Trophoblast cell (in vitro differentiated cells and primary cell): ENCODE measurements around the gene ATXN7.

ENCODE experiments used
- DNase-seq, 2 donors: peaks; one replicate each; pipeline ENCODE4 v3.0.0-alpha.2; 2016
- H2AFZ ChIP-seq: 2 replicates; pipeline ENCODE4 v1.6.1; 2013; ENCODE audit warnings: low read length, moderate library complexity, mild to moderate bottlenecking; ENCODE audit not compliant: insufficient read depth, poor library complexity
- H2AK5ac ChIP-seq: 2 replicates; pipeline ENCODE4 v1.6.1; 2013; ENCODE audit warnings: mild to moderate bottlenecking, low read length
- H2BK120ac ChIP-seq: 2 replicates; pipeline ENCODE4 v1.6.1; 2013; ENCODE audit warnings: low read length, mild to moderate bottlenecking, moderate library complexity; ENCODE audit not compliant: insufficient read depth, poor library complexity
- H2BK12ac ChIP-seq: 2 replicates; pipeline ENCODE4 v1.6.1; 2013; ENCODE audit warnings: mild to moderate bottlenecking, low read length, moderate library complexity
- H2BK5ac ChIP-seq: 2 replicates; pipeline ENCODE4 v1.6.1; 2013; ENCODE audit warnings: low read length, low read depth, moderate library complexity, mild to moderate bottlenecking; ENCODE audit not compliant: poor library complexity
- H3K14ac ChIP-seq: 2 replicates; pipeline ENCODE4 v1.6.1; 2013; ENCODE audit warnings: mild to moderate bottlenecking, low read length
- H3K18ac ChIP-seq: 2 replicates; pipeline ENCODE4 v1.6.1; 2013; ENCODE audit warnings: mild to moderate bottlenecking, low read length
- H3K23ac ChIP-seq: 2 replicates; pipeline ENCODE4 v1.6.1; 2013; ENCODE audit warnings: low read length
- H3K27ac ChIP-seq: 2 replicates; pipeline ENCODE4 v1.5.1; 2013; ENCODE audit warnings: low read depth, mild to moderate bottlenecking, inconsistent platforms, low read length, moderate library complexity
- H3K27me3 ChIP-seq: 2 replicates; pipeline ENCODE4 v1.6.1; 2013; ENCODE audit warnings: inconsistent platforms, mild to moderate bottlenecking, low read length, moderate library complexity; ENCODE audit not compliant: insufficient read depth
- H3K36me3 ChIP-seq, 2 experiments: 1 replicate in 1 of 2; 2 replicates in 1 of 2; pipeline ENCODE4 v1.6.1; 2013; ENCODE audit warnings: low read length in 2 of 2, mild to moderate bottlenecking in 2 of 2, moderate library complexity in 1 of 2; ENCODE audit not compliant: insufficient read depth in 2 of 2, control insufficient read depth in 1 of 2
- H3K4ac ChIP-seq: 2 replicates; pipeline ENCODE4 v1.6.1; 2013; ENCODE audit warnings: low read depth, mild to moderate bottlenecking, low read length, moderate library complexity
- H3K4me1 ChIP-seq, 2 experiments: 1 replicate in 1 of 2; 2 replicates in 1 of 2; pipeline ENCODE4 v1.6.1; 2013; ENCODE audit warnings: low read length in 2 of 2, mild to moderate bottlenecking in 2 of 2, moderate library complexity in 1 of 2; ENCODE audit not compliant: insufficient read depth in 2 of 2, control insufficient read depth in 1 of 2
- H3K4me2 ChIP-seq: 2 replicates; pipeline ENCODE4 v1.6.1; 2013; ENCODE audit warnings: inconsistent platforms, mild to moderate bottlenecking, low read length, moderate library complexity
- H3K4me3 ChIP-seq: 2 replicates; pipeline ENCODE4 v1.5.1; 2013; ENCODE audit warnings: mild to moderate bottlenecking, low read depth, low read length, inconsistent platforms
- H3K79me1 ChIP-seq: one replicate; pipeline ENCODE4 v1.6.1; 2013; ENCODE audit warnings: low read length
- H3K79me2 ChIP-seq: 2 replicates; pipeline ENCODE4 v1.6.1; 2013; ENCODE audit warnings: low read length, mild to moderate bottlenecking; ENCODE audit not compliant: control insufficient read depth, insufficient read depth, poor library complexity
- H3K9ac ChIP-seq: 2 replicates; pipeline ENCODE4 v1.6.1; 2013; ENCODE audit warnings: mild to moderate bottlenecking, low read length
- H3K9me3 ChIP-seq: 2 replicates; pipeline ENCODE4 v1.6.1; 2013; ENCODE audit warnings: low read depth, mild to moderate bottlenecking, control low read depth, inconsistent platforms, low read length; ENCODE audit not compliant: insufficient read depth
- H4K12ac ChIP-seq: 2 replicates; pipeline ENCODE4 v1.6.1; 2013; ENCODE audit warnings: low read depth, mild to moderate bottlenecking, low read length, moderate library complexity
- H4K8ac ChIP-seq: 2 replicates; pipeline ENCODE4 v1.6.1; 2013; ENCODE audit warnings: low read depth, mild to moderate bottlenecking, low read length, moderate library complexity
- H4K91ac ChIP-seq: one replicate; pipeline ENCODE4 v1.6.1; 2013; ENCODE audit warnings: low read depth, mild to moderate bottlenecking, low read length, moderate library complexity
- WGBS: extraction: QIAGEN DNeasy Blood & Tissue Kit; methylation state at CpG from one replicate; pipeline ENCODE4 v1.1.7; 2013; ENCODE audit warnings: missing lambda C conversion rate; ENCODE audit not compliant: insufficient read length, insufficient coverage; ENCODE audit errors: extremely low coverage; 5-methylcytosine and 5-hydroxymethylcytosine counted together

ATXN7 gene

DNA sequence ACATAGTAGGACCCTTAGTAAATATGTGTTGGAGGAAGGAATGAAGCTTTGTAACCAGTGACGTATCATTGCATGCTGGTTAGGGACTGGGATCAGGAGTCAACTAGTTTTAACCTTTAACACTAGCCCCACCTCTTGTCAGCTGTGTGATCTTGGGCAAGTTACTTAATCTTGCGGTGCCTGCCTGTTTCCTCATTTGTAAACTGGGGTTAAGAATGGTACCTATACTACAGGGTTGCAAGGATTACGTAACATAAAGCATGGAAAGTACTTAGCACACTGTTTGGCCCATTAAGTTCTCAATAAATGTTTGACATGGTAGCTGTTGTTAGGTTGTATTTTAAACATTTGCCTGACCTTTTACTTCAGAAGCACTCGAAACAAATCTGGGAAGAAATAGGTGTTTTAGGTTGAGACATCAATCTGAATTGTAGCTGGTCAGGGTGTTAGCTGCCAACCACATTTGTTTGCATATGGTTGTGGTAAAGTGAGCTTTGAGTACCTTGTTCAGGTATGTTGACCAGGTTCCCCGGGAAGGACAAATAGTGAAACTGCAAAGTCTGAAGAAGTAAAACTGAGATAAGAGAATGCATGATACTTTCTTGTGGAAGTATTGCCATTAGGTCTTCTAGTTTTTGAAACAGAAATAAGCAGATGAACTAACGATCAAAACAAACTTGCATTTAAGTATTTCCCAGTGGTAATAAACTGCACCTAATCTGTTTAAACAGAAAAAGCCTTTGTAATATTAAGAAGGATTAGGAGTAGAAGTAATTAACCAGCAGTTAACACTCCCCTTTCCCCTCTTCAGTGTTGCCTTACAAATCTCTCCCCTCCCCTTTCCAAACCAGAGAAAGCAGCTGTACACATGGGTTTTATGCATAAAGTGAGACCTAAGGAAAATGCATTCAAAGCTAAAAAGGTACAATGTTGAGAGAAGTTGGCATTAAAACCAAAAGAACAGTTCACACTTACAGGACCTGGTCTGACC, 74.3 kb downstream of the ATXN7 start:
- Histone ChIP-seq H3K27ac (no peak overlapping the region), H3K79me2 (no peaks in the 10 kb centered on the region), H2BK120ac (no peak overlapping the region), H4K12ac (no peak overlapping the region), H3K9me3 (no peaks in the 10 kb centered on the region), H3K14ac (no peak overlapping the region), H3K4me3 (no peak overlapping the region), H2BK5ac (no peak overlapping the region), H4K8ac (no peak overlapping the region), H3K4me2 (no peak overlapping the region), H3K4me1 (no peaks in the 10 kb centered on the region), H3K4ac (no peak overlapping the region), H3K27me3 (no peaks in the 10 kb centered on the region), H2BK12ac (no peak overlapping the region), H3K79me1 (no peaks in the 10 kb centered on the region), H2AK5ac (no peak overlapping the region), H2AFZ (no peak overlapping the region), H4K91ac (no peak overlapping the region), H3K18ac (no peak overlapping the region), H3K23ac (no peak overlapping the region), H3K36me3 (peaks cover 0 to 2% of the 10 kb centered on the region in 2 experiments), H3K9ac (no peak overlapping the region)
- peak; percentile 71 to 86 for DNase-seq
- WGBS: no CpG with 5 or more reads among the region's 6 CpGs

GRCh38 chr3:63940389-63940757, 76.7 kb downstream of the ATXN7 start:
- H3K27me3 ChIP-seq: no peaks in the 10 kb centered on the region
- no peak overlapping the region for H2BK5ac ChIP-seq
- H2BK12ac ChIP-seq: no peak overlapping the region
- WGBS: no CpG with 5 or more reads among the region's 4 CpGs
- no peaks in the 10 kb centered on the region for H3K9me3 ChIP-seq
- H3K27ac ChIP-seq: no peak overlapping the region
- no peak overlapping the region for H4K12ac ChIP-seq
- H3K9ac ChIP-seq: no peak overlapping the region
- no peak overlapping the region for H2AK5ac ChIP-seq
- H3K79me2 ChIP-seq: no peaks in the 10 kb centered on the region
- H3K79me1 ChIP-seq: no peaks in the 10 kb centered on the region
- H3K23ac ChIP-seq: no peak overlapping the region
- peak; percentile 31 to 90 for DNase-seq
- no peak overlapping the region for H2BK120ac ChIP-seq
- H4K91ac ChIP-seq: no peak overlapping the region
- no peak overlapping the region for H3K14ac ChIP-seq
- H2AFZ ChIP-seq: no peak overlapping the region
- H3K4me1 ChIP-seq: no peaks in the 10 kb centered on the region
- no peak overlapping the region for H3K18ac ChIP-seq
- H4K8ac ChIP-seq: no peak overlapping the region
- H3K36me3 ChIP-seq: peaks cover 0 to 4% of the 10 kb centered on the region in 2 experiments
- H3K4me2 ChIP-seq: no peak overlapping the region
- H3K4ac ChIP-seq: no peak overlapping the region
- no peak overlapping the region for H3K4me3 ChIP-seq

DNA sequence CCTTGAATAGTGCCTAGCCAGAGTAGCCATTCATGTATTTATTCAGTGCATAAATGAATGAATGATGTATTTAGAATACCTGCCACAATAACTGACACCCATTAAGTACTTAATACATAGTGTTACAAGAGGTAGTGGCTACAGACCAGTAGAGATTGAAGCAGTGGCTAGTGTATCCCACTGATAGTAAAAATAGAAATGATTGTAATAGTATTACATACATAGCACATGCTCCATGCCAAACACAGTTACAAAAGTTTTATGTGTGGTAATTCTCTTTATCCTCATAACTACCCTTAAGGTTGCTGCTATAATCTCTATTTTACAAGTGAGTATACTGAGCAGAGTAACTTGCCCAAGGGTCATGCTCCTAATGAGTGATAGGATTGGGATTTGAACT, 78.9 kb downstream of the ATXN7 start:
- no peak overlapping the region for H4K12ac ChIP-seq
- H4K91ac ChIP-seq: no peak overlapping the region
- H4K8ac ChIP-seq: no peak overlapping the region
- no peak overlapping the region for H3K4ac ChIP-seq
- peaks cover under 1 to 4% of the 10 kb centered on the region in 2 experiments for H3K4me1 ChIP-seq
- no peak overlapping the region for H3K4me2 ChIP-seq
- H3K18ac ChIP-seq: no peak overlapping the region
- H3K27me3 ChIP-seq: no peaks in the 10 kb centered on the region
- H2BK5ac ChIP-seq: no peak overlapping the region
- peaks cover 2% of the 10 kb centered on the region for H3K79me2 ChIP-seq
- DNase-seq: no peak
- peaks cover 0 to 7% of the 10 kb centered on the region in 2 experiments for H3K36me3 ChIP-seq
- H3K79me1 ChIP-seq: no peaks in the 10 kb centered on the region
- no peak overlapping the region for H2AK5ac ChIP-seq
- no peak overlapping the region for H3K9ac ChIP-seq
- no peak overlapping the region for H2BK120ac ChIP-seq
- no peak overlapping the region for H2AFZ ChIP-seq
- no peak overlapping the region for H3K14ac ChIP-seq
- H3K4me3 ChIP-seq: no peak overlapping the region
- no peaks in the 10 kb centered on the region for H3K9me3 ChIP-seq
- H3K27ac ChIP-seq: no peak overlapping the region
- H2BK12ac ChIP-seq: no peak overlapping the region
- no peak overlapping the region for H3K23ac ChIP-seq

GRCh38 chr3:63943678-63944077, 80.0 kb downstream of the ATXN7 start:
- no peak overlapping the region for H3K4me2 ChIP-seq
- no peak overlapping the region for H3K4ac ChIP-seq
- no peaks in the 10 kb centered on the region for H3K9me3 ChIP-seq
- no peak overlapping the region for H3K14ac ChIP-seq
- no peak overlapping the region for H3K4me3 ChIP-seq
- peaks cover 3 to 7% of the 10 kb centered on the region in 2 experiments for H3K4me1 ChIP-seq
- no peak overlapping the region for H2AK5ac ChIP-seq
- no peaks in the 10 kb centered on the region for H3K27me3 ChIP-seq
- H3K23ac ChIP-seq: no peak overlapping the region
- H4K91ac ChIP-seq: no peak overlapping the region
- H2BK5ac ChIP-seq: no peak overlapping the region
- H3K27ac ChIP-seq: no peak overlapping the region
- no peak overlapping the region for H3K9ac ChIP-seq
- H3K18ac ChIP-seq: no peak overlapping the region
- H2BK12ac ChIP-seq: no peak overlapping the region
- no peaks in the 10 kb centered on the region for H3K79me1 ChIP-seq
- H4K12ac ChIP-seq: no peak overlapping the region
- H3K36me3 ChIP-seq: peaks cover 0 to 7% of the 10 kb centered on the region in 2 experiments
- H2AFZ ChIP-seq: no peak overlapping the region
- DNase-seq: no peak
- H4K8ac ChIP-seq: no peak overlapping the region
- peaks cover 2% of the 10 kb centered on the region for H3K79me2 ChIP-seq
- H2BK120ac ChIP-seq: no peak overlapping the region
